CD14-positive monocyte (primary cell): ENCODE data around the gene NPSR1. TPM values are rescaled to one million over a fixed set of nuclear protein-coding genes. Genes with fewer than 3 reads are reported as not detected.
"Not testable (repeated sequence)": the region's sequence is repeated elsewhere in the genome, so short reads cannot be mapped to it uniquely, and the experiment has no call there.

Source experiments
- DNase-seq, 3 donors: peaks; one replicate each; pipeline ENCODE4 v3.0.0-alpha.2; 2011 to 2022
- H2AFZ ChIP-seq: 2 replicates; pipeline ENCODE4 v1.6.0; 2012; ENCODE audit warnings: mild to moderate bottlenecking, low read depth, low read length, inconsistent platforms; ENCODE audit not compliant: insufficient read depth, poor library complexity, severe bottlenecking
- H3K27ac ChIP-seq, 2 donors: 1 replicate in 1 of 2; 2 replicates in 1 of 2; pipeline ENCODE4 v1.5.1; 2012 to 2013; ENCODE audit warnings: low read length in 2 of 2, control low read depth in 1 of 2, inconsistent platforms in 1 of 2, low read depth in 1 of 2, mild to moderate bottlenecking in 1 of 2
- H3K27me3 ChIP-seq, 2 donors: one replicate each; pipeline versions ENCODE4 v1.6.0 to v1.6.1; 2011 to 2013; ENCODE audit warnings: low read length in 2 of 2; ENCODE audit not compliant: control insufficient read depth in 2 of 2, insufficient read depth in 2 of 2
- H3K36me3 ChIP-seq, 2 donors: replicated peaks in 1 of 2; 1 replicate in 1 of 2; 2 replicates in 1 of 2; pipeline versions ENCODE4 v1.5.1 to v1.6.1; 2012 to 2013; ENCODE audit warnings: low read length in 2 of 2, control low read depth in 1 of 2, inconsistent platforms in 1 of 2, mild to moderate bottlenecking in 1 of 2; ENCODE audit not compliant: insufficient read depth in 2 of 2, control insufficient read depth in 1 of 2
- H3K4me1 ChIP-seq, 2 donors: 1 replicate in 1 of 2; 2 replicates in 1 of 2; pipeline versions ENCODE4 v1.5.1 to v1.6.1; 2012 to 2013; ENCODE audit warnings: low read length in 2 of 2, control low read depth in 1 of 2, inconsistent platforms in 1 of 2, mild to moderate bottlenecking in 1 of 2, moderate library complexity in 1 of 2; ENCODE audit not compliant: insufficient read depth in 2 of 2, control insufficient read depth in 1 of 2
- H3K4me2 ChIP-seq: replicated peaks from 2 replicates; pipeline ENCODE3; 2012; ENCODE audit warnings: low read length, moderate library complexity, mild to moderate bottlenecking; ENCODE audit not compliant: poor library complexity, severe bottlenecking; ENCODE audit errors: extremely low read depth
- H3K4me3 ChIP-seq, 3 experiments: fragments of 200-600 bp in 1 of 3; sonication (generic) in 1 of 3; replicated peaks in 1 of 3; 1 replicate in 2 of 3; 2 replicates in 1 of 3; pipeline ENCODE4 v1.5.1; 2011 to 2013; ENCODE audit warnings: low read length in 3 of 3, mild to moderate bottlenecking in 3 of 3, control low read depth in 2 of 3, low read depth in 2 of 3, inconsistent platforms in 1 of 3, moderate library complexity in 1 of 3
- H3K79me2 ChIP-seq: 2 replicates; pipeline ENCODE4 v1.6.0; 2012; ENCODE audit warnings: mild to moderate bottlenecking, control low read depth, inconsistent platforms, low read length, moderate library complexity; ENCODE audit not compliant: insufficient read depth
- H3K9ac ChIP-seq: 2 replicates; pipeline ENCODE4 v1.6.0; 2017; ENCODE audit warnings: low read length, mild to moderate bottlenecking; ENCODE audit not compliant: insufficient read depth, poor library complexity, severe bottlenecking
- H3K9me3 ChIP-seq, 2 donors: replicated peaks in 1 of 2; 1 replicate in 1 of 2; 2 replicates in 1 of 2; pipeline versions ENCODE4 v1.5.1 to v1.6.1; 2012 to 2013; ENCODE audit warnings: low read length in 2 of 2, control low read depth in 1 of 2; ENCODE audit not compliant: control insufficient read depth in 1 of 2, insufficient read depth in 1 of 2
- H4K20me1 ChIP-seq: 2 replicates; pipeline ENCODE4 v1.6.0; 2012; ENCODE audit warnings: mild to moderate bottlenecking, low read length, control low read depth, moderate library complexity; ENCODE audit not compliant: insufficient read depth
- H3K27ac Mint-ChIP-seq, 7 donors: one replicate each; pipeline ENCODE4 v1.8.0; 2020; ENCODE audit warnings: mild to moderate bottlenecking in 7 of 7, mixed read lengths in 7 of 7, moderate library complexity in 6 of 7, inconsistent platforms in 2 of 7
- H3K27me3 Mint-ChIP-seq, 3 donors: one replicate each; pipeline ENCODE4 v1.8.0; 2021 to 2022; ENCODE audit warnings: low read depth in 3 of 3, mild to moderate bottlenecking in 3 of 3, mixed read lengths in 3 of 3, moderate library complexity in 3 of 3, inconsistent platforms in 1 of 3
- H3K36me3 Mint-ChIP-seq, 2 donors: one replicate each; pipeline ENCODE4 v1.8.0; 2020; ENCODE audit warnings: mixed read lengths in 2 of 2, inconsistent platforms in 1 of 2, mild to moderate bottlenecking in 1 of 2
- H3K4me1 Mint-ChIP-seq: one replicate; pipeline ENCODE4 v1.8.0; 2020; ENCODE audit warnings: mild to moderate bottlenecking, mixed read lengths
- H3K4me3 Mint-ChIP-seq, 2 donors: one replicate each; pipeline ENCODE4 v1.8.0; 2020; ENCODE audit warnings: mild to moderate bottlenecking in 2 of 2, mixed read lengths in 2 of 2, moderate library complexity in 1 of 2
- H3K9me3 Mint-ChIP-seq, 7 donors: one replicate each; pipeline ENCODE4 v1.8.0; 2020 to 2022; ENCODE audit warnings: mixed read lengths in 7 of 7, mild to moderate bottlenecking in 6 of 7, moderate library complexity in 6 of 7, inconsistent platforms in 2 of 7
- CTCF ChIP-seq: fragments of 200-600 bp; IDR thresholded peaks from one replicate; pipeline ENCODE4 v1.8.0; 2022; ENCODE audit warnings: antibody characterized with exemption, mild to moderate bottlenecking
- WGBS: methylation state at CpG from one replicate; pipeline ENCODE4 v1.1.5; 2013; ENCODE audit warnings: missing lambda C conversion rate; ENCODE audit not compliant: insufficient coverage; 5-methylcytosine and 5-hydroxymethylcytosine counted together
- intact Hi-C, 2 donors: fragments of 100-400 bp; cut with micrococcal nuclease; formaldehyde crosslinking; loops; one replicate each; pipeline versions ENCODE4 v1.15.0 to v1.15.1; 2023
- polyA plus RNA-seq, 3 donors: library from polyadenylated mRNA; depleted of rRNA in 1 of 3; unstranded in 2 of 3; stranded (reverse) in 1 of 3; fragments of 300-500 nt in 2 of 3; fragments of >200 nt in 1 of 3; fragmentation: Illumina TruSeq in 2 of 3; gene quantifications; 1 replicate in 2 of 3; 2 replicates in 1 of 3; pipeline ENCODE4 v1.2.3, GENCODE V29; 2012 to 2021

NPSR1 gene
- polyA plus RNA-seq, 3 donors, result not detected

- H3K4me3 ChIP-seq, H3K27me3 ChIP-seq, H4K20me1 ChIP-seq, H3K4me2 ChIP-seq, H3K9ac ChIP-seq, H3K36me3 ChIP-seq, H3K4me3 Mint-ChIP-seq, H2AFZ ChIP-seq, DNase-seq, H3K79me2 ChIP-seq, intact Hi-C loops, H3K27ac Mint-ChIP-seq, H3K36me3 Mint-ChIP-seq, H3K4me1 ChIP-seq, H3K27ac ChIP-seq, H3K27me3 Mint-ChIP-seq, H3K4me1 Mint-ChIP-seq: not testable (repeated sequence)
- H3K9me3 ChIP-seq, result peaks cover 0 to 18% of the 10 kb centered on the region in 2 donors
- 93% methylated on average over 3 of the region's 4 CpGs for WGBS
- H3K9me3 Mint-ChIP-seq, result peaks cover 10 to 36% (median 16%) of the 10 kb centered on the region in 7 donors
Measured at GRCh38 chr7:34874329-34874728, 216.3 kb downstream of the NPSR1 start.

- no peak overlapping the region for H3K4me3 Mint-ChIP-seq
- H3K36me3 ChIP-seq, result no peaks in the 10 kb centered on the region
Measured at GRCh38 chr7:34875481-34875880, 217.5 kb downstream of the NPSR1 start.

GRCh38 chr7:34878944-34879735 is 221.1 kb downstream of the NPSR1 start:
- H3K36me3 ChIP-seq, H3K27me3 ChIP-seq, H3K27me3 Mint-ChIP-seq, H3K4me3 Mint-ChIP-seq, H3K4me1 Mint-ChIP-seq, H3K79me2 ChIP-seq, H3K4me3 ChIP-seq, DNase-seq, intact Hi-C loops, H3K27ac ChIP-seq, H3K4me2 ChIP-seq, H3K9ac ChIP-seq, H4K20me1 ChIP-seq, H3K36me3 Mint-ChIP-seq, H3K4me1 ChIP-seq, H2AFZ ChIP-seq: not testable (repeated sequence)
- H3K9me3 Mint-ChIP-seq, result peaks cover 5 to 31% (median 24%) of the 10 kb centered on the region in 7 donors
- peak overlapping the region in 1 of 7 donors; percentile 30 for H3K27ac Mint-ChIP-seq
- peaks cover 8 to 21% of the 10 kb centered on the region in 2 donors for H3K9me3 ChIP-seq
- 63% methylated on average over 2 of the region's 8 CpGs for WGBS

More at GRCh38 chr7:34875481-34875880, 217.5 kb downstream of the NPSR1 start:
- Histone ChIP-seq H3K79me2 (no peaks in the 10 kb centered on the region), H3K27me3 (no peaks in the 10 kb centered on the region), H3K4me3 (no peak overlapping the region), H2AFZ (no peak overlapping the region), H3K9me3 (peaks cover 0 to 18% of the 10 kb centered on the region in 2 donors), H4K20me1 (no peaks in the 10 kb centered on the region), H3K27ac (no peak overlapping the region), H3K9ac (no peak overlapping the region), H3K4me1 (no peaks in the 10 kb centered on the region), H3K4me2 (no peak overlapping the region)
- no peak for DNase-seq
- TF ChIP-seq CTCF, result no peak
- Mint-ChIP-seq H3K27ac (no peak overlapping the region), H3K9me3 (peaks cover 9 to 32% (median 16%) of the 10 kb centered on the region in 7 donors), H3K27me3 (peaks cover 0 to 4% (median 3%) of the 10 kb centered on the region in 3 donors), H3K36me3 (no peaks in the 10 kb centered on the region), H3K4me1 (no peaks in the 10 kb centered on the region)
- intact Hi-C loops, result no loop called here
- WGBS, result 93% methylated on average over 2 of the region's 5 CpGs
